Measurements from ENCODE around the gene EFR3B.

The EFR3B gene

DNA sequence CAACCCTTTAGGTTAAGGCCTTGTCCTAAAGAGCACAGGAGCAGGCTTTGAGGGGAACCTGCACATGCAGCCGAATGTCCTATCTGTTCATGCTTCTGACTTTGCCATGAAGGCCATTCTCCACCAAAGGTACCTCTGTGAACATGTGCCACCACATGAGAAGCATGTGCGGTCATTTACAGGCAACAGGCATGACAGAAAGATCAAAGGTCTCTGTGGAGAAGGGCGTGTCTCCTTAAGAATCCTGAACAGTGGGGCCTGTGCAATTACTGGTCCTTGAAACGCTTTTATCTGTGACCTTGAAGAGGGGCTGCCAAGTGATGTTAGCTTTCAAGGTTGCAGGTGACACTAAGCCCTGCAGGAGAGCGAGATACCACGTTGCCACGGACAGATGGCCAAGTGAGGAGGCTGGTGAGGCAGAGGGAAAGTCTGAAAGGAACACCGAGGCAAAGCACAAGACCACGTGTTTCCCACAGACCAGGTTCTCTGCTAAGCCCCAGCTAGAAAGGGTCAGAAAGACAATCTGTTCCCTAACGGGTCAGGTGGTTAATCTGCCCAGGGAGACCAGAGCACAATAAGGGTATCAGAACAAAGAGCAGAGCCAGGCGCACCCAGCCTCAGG lies 146.0 kb downstream of the EFR3B start:
- no peak for DNase-seq (ENCODE audit: low read depth)

DNA sequence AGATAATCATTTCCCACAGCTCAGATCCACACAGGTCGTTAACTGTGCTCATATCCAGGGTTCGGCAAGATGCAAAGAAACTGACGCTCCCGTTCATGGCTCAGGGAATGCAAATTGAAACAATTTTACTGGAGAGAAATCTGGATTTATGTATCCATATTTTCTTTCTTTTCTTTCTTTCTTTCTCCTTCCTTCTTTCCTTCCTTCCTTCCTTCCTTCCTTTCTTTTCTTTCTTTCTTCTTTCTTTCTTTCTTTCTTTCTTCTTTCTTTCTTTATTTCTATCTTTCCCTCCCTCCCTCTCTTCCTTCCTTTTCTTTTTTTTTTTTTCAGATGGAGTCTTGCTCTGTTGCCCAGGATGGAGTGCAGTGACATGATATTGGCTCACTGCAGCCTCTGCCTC lies 146.5 kb downstream of the EFR3B start:
- no peak for DNase-seq (ENCODE audit: low read depth)

DNA sequence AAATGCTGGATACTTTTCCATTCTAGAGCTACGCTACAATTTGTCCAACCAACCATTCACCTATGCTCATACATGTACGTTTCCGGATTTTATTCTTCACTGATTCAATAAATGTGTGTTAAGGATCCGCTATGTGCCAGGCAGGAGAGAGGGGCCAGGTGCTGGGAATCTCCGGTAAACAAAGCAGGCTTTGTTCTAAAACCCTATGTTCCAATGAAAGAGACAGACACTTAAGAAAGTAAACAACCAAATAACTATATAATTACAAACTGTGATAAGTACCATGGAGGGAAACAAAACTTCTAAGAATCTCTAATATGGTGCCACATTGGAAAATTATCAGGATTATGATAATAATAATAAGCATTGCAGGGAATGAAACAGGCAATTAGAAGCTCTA lies 148.7 kb downstream of the EFR3B start:
- no peak for DNase-seq (ENCODE audit: low read depth)

DNA sequence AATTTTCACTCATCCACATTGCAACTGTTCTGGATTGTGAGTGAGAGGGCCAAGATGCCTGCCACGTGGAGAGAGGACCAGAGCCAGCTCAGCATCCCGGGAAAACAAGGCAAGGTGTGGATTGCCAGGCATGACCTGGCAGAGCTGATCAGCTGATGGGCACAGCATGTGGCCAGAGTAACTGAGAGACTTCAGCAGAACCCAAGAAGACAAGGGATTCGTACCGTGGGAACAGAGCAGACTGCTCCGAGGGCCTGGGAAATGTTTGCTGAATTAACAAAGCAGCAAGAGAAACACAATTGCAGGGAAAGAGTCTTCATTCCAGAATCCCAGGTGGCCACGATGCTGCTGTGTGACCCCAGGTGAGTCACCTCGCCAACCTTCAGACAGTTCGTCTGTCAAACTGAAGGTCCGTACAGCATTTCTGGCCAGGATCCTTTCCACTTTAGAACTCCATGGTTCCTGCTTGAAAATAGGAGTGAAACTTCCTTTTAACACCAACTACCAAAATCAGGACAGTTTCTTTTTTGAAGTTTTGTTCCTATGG lies 152.8 kb downstream of the EFR3B start:
- DNase-seq (ENCODE audit: low read depth) = no peak

DNA sequence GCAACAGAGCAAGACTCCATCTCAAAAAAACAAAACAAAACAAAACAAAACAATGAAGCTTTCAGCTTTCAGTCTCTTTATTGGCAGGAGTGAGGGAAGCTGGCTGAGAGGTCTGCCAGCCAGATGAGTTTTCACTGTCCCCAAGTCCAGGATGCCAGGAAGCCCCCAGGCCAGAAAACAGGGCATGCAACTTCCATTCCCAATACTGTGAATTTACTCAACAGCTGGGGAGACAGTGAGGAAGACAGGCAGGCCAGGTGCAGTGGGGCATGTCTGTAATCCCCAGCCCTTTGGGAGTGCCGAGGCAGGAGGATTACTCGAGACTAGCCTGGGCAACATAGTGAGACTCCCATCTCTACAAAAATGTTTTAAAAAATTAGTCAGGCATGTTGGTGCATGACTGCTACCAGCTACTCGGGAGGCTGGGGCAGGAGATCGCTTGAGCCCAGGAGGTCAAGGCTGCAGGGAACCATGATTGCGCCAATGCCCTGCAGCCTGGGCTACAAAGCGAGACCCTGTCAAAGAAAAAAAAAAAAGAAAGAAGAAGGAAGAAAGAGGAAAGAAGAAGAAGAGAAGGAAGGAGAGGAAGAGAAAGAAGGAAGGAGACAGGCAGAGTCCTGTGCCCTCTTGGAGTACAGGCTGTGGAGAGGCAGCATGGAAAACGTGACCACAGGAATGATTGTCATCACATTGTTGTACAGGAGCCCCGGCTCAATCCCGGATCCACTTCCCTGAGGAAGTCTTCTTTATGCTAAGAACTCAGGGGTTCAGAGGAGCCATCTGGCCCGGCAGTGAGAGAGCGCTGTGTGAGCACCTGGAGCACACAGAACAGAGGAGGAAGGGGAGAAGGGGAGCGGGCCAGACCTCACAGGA lies 155.7 kb downstream of the EFR3B start:
- DNase-seq (ENCODE audit: low read depth) = no peak

DNA sequence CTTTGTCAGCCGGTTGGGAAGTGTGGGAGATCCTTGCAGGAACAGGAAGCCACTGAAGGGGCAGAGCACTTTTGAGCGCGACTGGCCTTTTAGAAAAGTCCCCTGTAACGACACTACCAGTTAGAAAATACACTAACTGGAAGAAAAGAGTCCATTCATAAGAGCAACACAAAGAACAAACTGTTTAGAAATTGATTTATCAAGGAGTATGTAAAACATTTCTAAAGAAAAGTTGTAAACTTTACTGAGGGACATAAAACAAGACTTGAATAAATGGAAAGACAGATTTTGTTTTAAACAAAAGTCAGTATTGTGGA lies 156.3 kb downstream of the EFR3B start:
- no peak for DNase-seq (ENCODE audit: low read depth)

DNA sequence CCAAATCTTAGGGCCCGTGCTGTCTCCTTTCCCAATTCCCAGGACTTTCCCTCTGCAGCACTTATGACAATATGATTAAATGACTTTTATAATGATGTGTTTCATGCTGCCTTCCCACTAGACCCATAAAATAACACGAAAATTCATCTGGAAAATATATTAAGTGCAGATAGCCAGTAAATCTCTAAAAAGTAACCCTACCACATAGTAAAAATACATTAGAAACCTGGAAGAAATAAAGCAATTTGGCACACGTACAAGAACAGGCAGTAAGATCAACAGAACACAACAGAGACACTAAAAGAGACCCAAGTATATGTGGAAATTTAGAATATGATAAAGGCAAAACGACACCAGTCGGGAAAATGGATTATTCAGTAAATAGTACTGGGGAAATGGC lies 156.7 kb downstream of the EFR3B start:
- no peak for DNase-seq (ENCODE audit: low read depth)

DNA sequence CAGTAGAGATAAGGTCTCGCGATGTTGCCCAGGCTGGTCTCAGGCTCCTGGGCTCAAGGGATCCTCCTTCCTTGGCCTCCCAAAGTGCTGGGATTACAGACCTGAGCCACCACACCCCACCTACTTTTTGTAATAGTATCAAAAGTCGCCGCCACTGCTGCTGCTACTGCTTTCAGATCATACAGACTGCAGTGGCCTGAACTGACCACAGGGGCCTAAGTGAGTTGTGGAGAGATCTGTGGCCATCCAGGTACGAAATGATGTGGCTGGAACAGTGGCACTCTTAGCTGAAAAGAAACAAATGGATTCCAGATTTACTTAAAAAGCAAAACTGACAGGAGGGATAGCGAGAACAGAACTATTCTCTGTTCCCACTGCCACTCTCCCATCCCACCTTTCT lies 159.4 kb downstream of the EFR3B start:
- DNase-seq (ENCODE audit: low read depth) = no peak

DNA sequence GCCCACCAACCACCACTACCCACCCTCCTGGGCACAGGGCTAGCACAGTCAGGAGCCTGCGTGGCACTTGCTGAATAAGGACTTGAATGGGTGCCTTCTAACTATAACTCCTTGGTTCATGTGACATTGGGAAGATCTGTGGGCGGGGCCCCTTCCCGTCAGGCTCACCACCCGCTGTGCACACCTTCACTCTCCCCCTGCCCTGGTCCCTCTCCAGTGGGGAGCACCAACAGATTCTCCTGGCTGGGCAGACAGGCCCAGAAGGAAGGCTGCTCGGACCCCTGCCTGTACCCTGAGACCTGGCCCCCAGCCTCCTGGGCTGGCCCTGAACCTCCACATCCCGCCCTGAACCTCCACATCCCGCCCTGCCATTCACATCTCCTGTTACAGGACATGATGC lies 159.9 kb downstream of the EFR3B start:
- DNase-seq (ENCODE audit: low read depth) = no peak

DNA sequence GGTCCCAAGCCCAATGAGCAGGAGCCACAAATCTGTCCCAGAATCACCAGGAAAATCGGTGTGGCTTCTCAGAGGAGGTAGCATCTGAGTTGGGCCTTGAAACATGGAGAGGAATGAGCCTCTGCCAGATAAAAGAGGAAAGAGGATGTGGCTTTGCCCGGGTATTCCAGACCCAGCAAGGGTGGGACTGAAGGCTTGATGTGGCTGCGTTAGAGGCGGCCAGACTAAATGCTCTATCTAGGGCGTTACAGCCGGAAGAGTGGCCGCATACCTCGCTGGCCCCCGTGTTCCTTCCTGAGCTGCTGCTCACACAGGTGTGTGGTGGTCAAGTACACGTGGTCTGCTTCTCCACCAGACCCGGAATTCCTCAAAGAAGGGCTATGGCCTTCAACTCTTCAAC lies 160.4 kb downstream of the EFR3B start:
- DNase-seq (ENCODE audit: low read depth) = no peak

DNA sequence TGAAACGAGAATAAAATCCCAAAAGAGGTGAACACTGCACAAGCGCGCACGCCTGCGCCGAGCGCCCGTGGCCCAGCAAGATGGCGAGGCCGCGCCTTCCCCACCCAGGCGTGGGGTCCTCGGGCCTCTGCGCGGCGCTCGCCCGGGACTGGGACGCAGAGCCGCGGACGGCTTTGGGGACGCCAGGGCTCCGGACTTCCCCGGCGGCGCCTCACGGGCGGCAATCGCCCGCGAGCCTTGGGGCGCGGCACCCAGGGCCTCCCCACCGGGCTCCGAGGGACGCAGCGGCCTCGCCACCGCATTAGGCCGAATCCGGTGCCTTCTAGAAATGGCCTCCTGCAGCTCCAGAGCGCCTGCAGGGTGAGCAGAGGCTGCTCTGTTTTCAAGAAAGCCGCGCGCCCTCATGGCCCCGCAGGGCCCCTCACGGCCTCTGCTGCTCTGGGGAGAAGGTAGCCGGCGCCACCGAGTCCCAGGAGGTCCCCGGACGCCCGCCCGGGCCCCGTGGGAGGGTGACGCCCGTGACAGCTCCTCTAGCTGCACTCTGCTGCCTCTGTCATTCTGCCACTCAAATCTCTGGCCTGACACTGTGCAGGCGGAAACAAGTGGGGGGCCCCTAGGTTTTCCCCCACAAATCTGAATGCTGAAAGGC lies 162.4 kb downstream of the EFR3B start:
- DNase-seq (ENCODE audit: low read depth) = no peak

DNA sequence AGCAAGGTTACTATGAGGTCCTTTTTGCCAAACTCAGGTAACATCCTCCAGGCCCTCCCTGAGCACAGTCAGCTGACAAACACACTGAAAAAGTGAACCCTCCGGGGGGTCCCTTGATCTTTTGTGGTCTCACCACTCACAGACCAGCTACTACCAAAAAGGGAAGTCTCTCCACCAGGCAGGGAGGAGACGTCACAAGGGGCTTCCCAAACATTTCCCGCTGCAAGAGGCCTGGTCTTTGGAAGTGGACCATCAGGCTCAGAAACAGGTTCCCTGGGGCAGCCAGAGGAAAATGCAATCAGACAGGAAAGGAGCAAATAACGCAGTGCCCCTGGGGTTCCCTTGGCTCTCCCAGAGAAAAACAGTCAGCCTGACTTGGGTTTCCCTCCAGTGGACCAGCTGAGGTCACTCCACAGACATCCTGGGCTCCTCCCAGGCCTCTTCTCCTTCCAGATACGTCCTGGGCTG lies 165.2 kb downstream of the EFR3B start:
- DNase-seq (ENCODE audit: low read depth) = no peak

Measured in non-pigmented ciliary epithelial cell (primary cell).